GM12872 (cell line): ENCODE results near the gene HOXB6.

ENCODE experiments used
- TF ChIP-seq, protein P1 (sequence below): IDR thresholded peaks from 3 replicates; pipeline ENCODE4 v1.5.1; 2011; ENCODE audit warnings: low read depth, mild to moderate bottlenecking, low read length, moderate library complexity; ENCODE audit not compliant: insufficient read depth

HOXB6 gene

DNA sequence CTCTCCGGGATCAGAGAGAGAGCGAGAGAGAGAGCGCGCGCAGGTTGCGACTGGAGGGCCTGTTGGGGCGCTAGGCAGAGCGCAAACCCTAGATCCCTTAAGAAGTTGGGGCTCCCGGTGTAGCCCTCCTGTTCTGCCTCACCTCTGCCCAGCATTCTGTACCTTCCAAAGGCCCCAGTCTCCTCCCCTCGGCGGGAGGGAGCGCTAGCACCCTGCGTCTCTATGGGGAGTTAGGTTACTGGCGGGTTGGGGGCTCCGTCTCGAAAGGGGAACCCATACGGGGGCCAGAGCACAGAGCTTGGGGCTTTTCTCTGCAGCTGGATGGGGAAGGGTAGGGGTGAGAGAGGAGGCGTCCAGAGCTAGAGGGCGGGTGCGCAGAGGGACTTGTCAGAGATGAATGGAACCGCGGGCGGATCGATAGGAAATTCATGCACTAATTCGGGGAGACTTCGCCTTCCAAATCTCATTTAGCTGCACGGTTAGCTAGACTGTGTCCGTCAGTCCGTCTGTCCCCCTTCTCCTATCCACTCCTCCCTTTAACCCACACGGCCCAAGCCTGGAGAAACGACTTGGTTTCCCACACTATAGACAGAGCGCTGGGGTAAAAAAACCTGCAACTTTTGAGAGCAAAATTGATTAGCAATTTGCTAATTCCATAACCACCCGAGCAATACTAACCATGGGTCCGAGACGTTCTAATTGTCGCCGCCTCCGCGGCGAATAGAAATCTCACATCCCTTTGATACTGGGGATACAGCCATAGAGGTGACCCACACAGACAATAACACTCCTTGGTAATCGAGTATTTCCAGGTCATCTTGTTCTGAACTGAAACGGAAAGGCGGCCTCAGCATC is 25.9 kb downstream of the HOXB6 start:
- TF ChIP-seq, protein P1, sequence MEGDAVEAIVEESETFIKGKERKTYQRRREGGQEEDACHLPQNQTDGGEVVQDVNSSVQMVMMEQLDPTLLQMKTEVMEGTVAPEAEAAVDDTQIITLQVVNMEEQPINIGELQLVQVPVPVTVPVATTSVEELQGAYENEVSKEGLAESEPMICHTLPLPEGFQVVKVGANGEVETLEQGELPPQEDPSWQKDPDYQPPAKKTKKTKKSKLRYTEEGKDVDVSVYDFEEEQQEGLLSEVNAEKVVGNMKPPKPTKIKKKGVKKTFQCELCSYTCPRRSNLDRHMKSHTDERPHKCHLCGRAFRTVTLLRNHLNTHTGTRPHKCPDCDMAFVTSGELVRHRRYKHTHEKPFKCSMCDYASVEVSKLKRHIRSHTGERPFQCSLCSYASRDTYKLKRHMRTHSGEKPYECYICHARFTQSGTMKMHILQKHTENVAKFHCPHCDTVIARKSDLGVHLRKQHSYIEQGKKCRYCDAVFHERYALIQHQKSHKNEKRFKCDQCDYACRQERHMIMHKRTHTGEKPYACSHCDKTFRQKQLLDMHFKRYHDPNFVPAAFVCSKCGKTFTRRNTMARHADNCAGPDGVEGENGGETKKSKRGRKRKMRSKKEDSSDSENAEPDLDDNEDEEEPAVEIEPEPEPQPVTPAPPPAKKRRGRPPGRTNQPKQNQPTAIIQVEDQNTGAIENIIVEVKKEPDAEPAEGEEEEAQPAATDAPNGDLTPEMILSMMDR: peak; percentile 19; the same call in 1 of the 3 replicates

DNA sequence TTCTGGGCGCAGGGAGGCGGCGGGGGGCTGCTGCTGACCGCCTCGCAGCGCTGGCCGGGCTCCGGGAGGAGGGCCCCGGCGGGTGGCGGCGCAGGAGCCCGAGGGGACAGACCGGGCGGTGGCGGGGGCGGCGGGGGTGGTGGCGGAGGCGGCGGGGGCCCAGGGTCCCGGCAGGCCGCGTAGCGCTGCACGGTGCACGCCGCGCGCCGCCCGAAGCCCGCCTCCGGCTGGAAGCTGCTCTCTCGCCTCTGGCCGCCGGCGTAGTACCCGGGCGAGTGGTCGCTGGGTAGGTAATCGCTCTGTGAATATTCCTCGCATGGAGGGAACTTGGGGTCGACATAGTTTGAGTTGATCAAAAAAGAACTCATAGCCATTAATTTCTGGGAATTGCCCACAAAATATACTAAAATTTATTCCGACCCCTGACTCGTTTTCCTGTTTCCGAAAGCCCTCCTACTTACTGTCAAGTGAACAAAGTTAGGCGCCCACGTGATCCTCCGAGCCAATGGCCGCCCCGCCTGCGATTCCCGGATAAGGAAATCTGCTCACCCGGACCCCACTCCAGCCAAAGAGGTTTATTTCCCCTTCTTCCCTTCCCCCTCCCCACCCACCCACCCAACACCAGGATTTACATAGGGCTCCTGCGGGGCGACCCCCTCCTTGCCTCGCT is 26.7 kb downstream of the HOXB6 start, which contains the start of gene HOXB4:
Gene HOXB4 (minus strand): TSS at position 405 of the 670 bp plus-strand sequence. CDS start 31 bp downstream, at position 374.
- TF ChIP-seq, protein P1: no peak

DNA sequence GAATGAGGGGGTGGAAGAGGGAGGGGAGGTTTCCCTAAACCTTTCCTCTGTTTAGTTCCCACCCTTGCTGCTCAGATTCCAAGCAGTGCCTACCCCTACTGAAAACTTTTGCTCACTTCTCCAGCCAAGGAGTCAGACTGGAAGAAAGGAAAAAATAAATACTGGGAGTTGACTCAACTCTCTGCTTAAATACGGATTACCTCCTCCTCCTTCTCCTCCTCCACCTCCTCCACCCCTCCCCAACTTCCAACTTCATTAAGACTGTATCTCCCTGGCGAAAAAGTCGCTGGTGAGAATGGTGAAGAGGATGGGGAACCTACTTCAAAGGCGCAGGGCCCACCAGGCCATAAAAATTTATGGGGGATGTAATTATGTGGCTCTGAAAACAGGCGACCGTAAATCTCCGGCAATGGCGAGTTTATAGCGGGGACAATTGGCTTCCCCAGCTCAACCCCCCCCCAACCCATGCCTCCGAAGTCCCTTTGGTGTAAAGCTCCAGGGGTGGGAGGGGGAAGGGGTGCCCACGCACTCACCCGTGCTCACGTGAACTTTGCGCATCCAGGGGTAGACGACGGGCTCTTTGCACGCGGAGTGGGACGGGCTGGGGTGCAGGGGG is 27.3 kb downstream of the HOXB6 start:
- TF ChIP-seq, protein P1: no peak

DNA sequence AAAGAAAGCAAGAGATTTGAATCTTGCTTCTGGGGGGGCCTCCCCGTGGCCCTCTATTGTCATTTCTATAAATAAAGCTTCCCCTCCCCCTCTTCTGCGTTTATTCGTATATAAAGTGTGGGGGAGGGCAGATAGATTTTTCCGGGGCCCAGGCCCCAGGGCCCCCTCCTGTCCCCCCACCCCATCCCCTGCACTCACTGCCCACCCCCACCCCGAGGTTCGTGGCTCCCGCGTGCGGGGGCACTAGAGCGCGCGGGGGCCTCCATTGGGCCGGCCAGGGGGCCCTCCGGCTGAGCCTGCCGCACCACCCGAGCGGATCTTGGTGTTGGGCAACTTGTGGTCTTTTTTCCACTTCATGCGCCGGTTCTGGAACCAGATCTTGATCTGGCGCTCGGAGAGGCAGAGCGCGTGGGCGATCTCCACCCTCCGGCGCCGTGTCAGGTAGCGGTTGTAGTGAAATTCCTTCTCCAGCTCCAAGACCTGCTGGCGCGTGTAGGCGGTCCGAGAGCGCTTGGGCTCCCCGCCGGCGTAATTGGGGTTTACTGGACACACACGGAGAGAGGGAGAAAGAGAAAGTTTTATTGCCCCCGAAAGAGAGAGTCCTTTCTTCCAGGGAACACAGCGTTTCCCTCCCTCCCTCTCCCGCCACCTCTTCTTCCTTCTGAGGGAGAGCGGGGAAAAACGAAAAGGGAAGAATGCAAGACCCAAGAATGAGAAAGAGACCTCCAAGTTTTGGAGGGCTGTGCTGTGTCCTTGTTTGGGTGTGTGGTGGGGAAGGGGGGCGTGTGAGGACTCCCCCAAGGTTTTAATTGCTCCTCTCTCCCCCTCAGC is 28.1 kb downstream of the HOXB6 start:
- TF ChIP-seq, protein P1: no peak

GRCh38 chr17:48575673-48576478 is 28.9 kb downstream of the HOXB6 start:
- TF ChIP-seq, protein P1: no peak

GRCh38 chr17:48575066-48575582 is 29.7 kb downstream of the HOXB6 start:
- TF ChIP-seq, protein P1: no peak
